Prostate gland (tissue), 2 donors: ENCODE results near the gene GPSM1.

Experiments
- POLR2A ChIP-seq: fragments of 450-650 bp; IDR thresholded peaks from one replicate; pipeline ENCODE4 v1.6.1; 2016; ENCODE audit warnings: antibody characterized with exemption, mild to moderate bottlenecking
- TF ChIP-seq, protein P1 (sequence below), 4 experiments: fragments of 200-600 bp in 2 of 4; fragments of 450-650 bp in 2 of 4; sonication (generic) in 2 of 4; IDR thresholded peaks; 1 replicate in 3 of 4; 2 replicates in 1 of 4; pipeline ENCODE4 v1.5.1; 2016 to 2019; ENCODE audit warnings: antibody characterized with exemption in 4 of 4, mild to moderate bottlenecking in 2 of 4, moderate library complexity in 2 of 4

DNA sequence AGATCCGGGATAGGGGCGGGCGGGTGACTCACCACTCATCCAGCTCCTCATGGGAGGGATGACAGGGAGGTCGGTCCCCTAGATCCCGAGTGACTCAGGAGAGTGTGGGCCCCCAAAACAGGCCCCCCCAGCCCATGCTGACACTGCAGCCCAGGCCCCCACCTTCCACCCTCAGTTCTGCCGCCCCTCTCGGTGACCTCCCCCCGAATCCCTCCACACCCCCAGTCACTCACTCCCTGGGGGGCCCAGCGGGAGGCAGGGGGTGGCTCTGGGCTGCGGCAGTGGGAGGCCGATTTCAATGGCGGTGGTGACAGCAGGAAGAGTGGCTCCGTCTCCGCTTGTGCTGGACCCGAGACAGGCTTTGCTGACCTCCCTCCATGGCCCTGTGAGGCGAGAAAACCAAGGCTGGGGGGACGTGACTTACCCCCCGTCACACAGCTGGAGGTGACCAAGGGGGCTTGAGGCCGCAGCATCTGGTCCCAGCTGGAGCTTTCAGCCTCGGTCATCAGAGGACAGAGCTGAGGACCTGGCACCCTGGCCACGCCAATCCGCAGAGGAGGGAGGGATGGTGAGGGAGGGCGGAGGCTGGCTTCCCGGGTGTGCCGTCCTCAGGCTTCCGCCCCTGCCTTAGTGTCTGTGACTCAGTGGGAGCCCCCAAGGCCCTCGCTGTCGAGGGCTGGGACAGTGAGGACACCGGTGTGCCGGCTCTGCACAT, 9.0 kb downstream of the GPSM1 start:
- TF ChIP-seq, protein P1, sequence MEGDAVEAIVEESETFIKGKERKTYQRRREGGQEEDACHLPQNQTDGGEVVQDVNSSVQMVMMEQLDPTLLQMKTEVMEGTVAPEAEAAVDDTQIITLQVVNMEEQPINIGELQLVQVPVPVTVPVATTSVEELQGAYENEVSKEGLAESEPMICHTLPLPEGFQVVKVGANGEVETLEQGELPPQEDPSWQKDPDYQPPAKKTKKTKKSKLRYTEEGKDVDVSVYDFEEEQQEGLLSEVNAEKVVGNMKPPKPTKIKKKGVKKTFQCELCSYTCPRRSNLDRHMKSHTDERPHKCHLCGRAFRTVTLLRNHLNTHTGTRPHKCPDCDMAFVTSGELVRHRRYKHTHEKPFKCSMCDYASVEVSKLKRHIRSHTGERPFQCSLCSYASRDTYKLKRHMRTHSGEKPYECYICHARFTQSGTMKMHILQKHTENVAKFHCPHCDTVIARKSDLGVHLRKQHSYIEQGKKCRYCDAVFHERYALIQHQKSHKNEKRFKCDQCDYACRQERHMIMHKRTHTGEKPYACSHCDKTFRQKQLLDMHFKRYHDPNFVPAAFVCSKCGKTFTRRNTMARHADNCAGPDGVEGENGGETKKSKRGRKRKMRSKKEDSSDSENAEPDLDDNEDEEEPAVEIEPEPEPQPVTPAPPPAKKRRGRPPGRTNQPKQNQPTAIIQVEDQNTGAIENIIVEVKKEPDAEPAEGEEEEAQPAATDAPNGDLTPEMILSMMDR (IDR thresholded peaks at IDR 0.05) = no peak
- TF ChIP-seq POLR2A = no peak
